Keratinocyte (primary cell): ENCODE data around the gene SEMA4D.

Experiments
- CTCF ChIP-seq, 3 experiments: IDR thresholded peaks in 1 of 3; conservative IDR thresholded peaks in 1 of 3; optimal IDR thresholded peaks in 1 of 3; 2 replicates in 2 of 3; 3 replicates in 1 of 3; pipeline versions ENCODE3 to v1.5.1; 2011; ENCODE audit warnings: low read length in 3 of 3, mild to moderate bottlenecking in 3 of 3, moderate library complexity in 2 of 3, control low read depth in 1 of 3, inconsistent platforms in 1 of 3; ENCODE audit not compliant: insufficient read depth in 2 of 3; ENCODE audit errors: extremely low read depth in 1 of 3
- EZH2 ChIP-seq: IDR thresholded peaks from one replicate; pipeline ENCODE4 v1.6.1; 2012; ENCODE audit warnings: inconsistent platforms, mild to moderate bottlenecking, low read length, moderate library complexity

DNA sequence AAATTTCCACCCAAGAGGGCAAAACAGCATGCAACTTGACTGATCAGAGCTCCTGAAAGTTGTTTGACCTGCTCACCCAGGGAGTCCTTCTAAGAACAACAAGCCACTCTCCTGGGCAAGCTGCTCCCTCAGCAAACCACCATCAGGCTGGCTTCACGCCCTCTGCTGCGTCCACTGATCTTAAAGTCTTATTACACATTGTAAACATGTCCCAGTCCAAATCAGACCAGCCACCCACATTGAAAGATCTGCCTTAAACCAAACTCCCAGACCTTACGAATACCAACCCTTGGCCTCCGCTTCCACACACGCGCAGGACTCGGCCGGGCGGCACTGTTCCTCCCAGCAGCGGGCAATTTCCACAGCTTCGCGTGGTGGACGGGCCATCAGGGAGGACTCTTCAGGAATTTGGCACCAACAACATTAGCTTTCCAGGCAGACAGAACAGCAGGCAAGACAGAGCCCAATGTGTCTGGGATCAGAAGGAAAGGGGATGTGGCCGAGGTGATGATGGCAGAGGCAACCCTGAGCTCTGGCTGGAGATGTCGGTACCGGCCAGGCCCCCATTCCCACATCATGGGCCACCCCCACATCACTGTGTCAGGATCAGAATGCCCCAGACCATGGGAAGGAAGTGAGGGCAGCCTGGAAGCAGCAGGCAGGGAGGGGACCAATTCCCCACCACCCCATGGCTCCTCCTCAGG is 56.8 kb downstream of the SEMA4D start:
- TF ChIP-seq CTCF (optimal IDR thresholded peaks at IDR 0.05 in 1 of 3, IDR thresholded peaks at IDR 0.05 in 1 of 3, conservative IDR thresholded peaks at IDR 0.05 in 1 of 3; ENCODE audit: extremely low read depth in 1 of 3, insufficient read depth in 2 of 3, low read length in 3 of 3) = no peak
- TF ChIP-seq EZH2 = no peak
